Panc1 (cell line): ENCODE measurements around the gene CYTH3.

ENCODE experiments used
- CTCF ChIP-seq: fragments of 450-650 bp; IDR thresholded peaks from 2 replicates; pipeline ENCODE4 v1.5.1; 2017; ENCODE audit warnings: mild to moderate bottlenecking
- REST ChIP-seq, 2 experiments: IDR thresholded peaks; 2 replicates each; pipeline ENCODE4 v1.6.1; 2011 to 2012; ENCODE audit warnings: low read depth in 2 of 2, control low read depth in 1 of 2, low read length in 1 of 2, mild to moderate bottlenecking in 1 of 2, moderate library complexity in 1 of 2; ENCODE audit not compliant: insufficient read depth in 1 of 2

DNA sequence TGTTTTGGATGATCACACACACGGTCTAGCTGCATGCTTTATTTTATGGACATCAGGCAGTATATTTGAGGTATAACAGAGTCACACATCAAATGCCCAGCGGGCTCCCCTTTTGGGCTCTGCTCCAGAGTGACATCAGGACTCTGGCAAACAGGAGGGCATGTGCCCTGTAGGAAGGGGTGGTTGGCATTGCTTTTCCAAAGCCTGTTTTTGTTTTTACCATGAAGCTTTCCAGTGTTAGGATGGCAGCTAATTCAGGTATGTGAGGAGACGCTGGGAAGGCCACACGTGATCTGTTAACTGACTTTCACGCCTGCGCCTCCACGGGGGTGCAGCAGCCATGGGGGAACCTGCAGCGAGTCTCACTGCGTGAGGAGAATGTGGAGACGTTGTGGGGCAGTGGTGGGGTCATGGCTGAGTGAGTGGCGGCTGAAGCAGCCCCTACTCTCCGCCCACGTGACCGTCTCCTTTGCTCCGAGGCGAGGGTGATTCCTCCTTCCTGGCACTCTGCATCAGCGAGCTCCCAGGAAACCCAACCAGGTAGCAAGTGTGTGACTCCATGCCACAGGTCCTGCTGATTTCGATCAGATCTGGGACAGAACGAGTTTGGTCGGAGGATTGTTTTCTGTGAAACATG, 123.6 kb downstream of the CYTH3 start:
- no peak for TF ChIP-seq CTCF
- no peak for TF ChIP-seq REST (IDR thresholded peaks at IDR 0.05; ENCODE audit: insufficient read depth in 1 of 2, low read depth in 2 of 2, low read length in 1 of 2)
